Tibial artery (tissue), 4 donors: ENCODE results near the gene GJA5.

Source experiments
- DNase-seq, 2 donors: peaks; one replicate each; pipeline ENCODE4 v3.0.0-alpha.2; 2019
- H3K27ac ChIP-seq, 2 donors: fragments of 200-600 bp; sonication (generic) in 1 of 2; 1 replicate in 1 of 2; 2 replicates in 1 of 2; pipeline ENCODE4 v1.5.1; 2018 to 2019; ENCODE audit warnings: mild to moderate bottlenecking in 1 of 2
- H3K27me3 ChIP-seq, 2 donors: fragments of 200-600 bp; sonication (generic) in 1 of 2; one replicate each; pipeline versions ENCODE4 v1.5.1 to v1.6.0; 2016 to 2019
- H3K36me3 ChIP-seq, 3 donors: fragments of 200-600 bp; sonication (generic) in 2 of 3; one replicate each; pipeline ENCODE4 v1.5.1; 2016 to 2019; ENCODE audit warnings: mild to moderate bottlenecking in 2 of 3
- H3K4me1 ChIP-seq, 4 donors: fragments of 200-600 bp; sonication (generic) in 2 of 4; 1 replicate in 3 of 4; 2 replicates in 1 of 4; pipeline ENCODE4 v1.5.1; 2016 to 2019
- H3K4me3 ChIP-seq, 2 donors: fragments of 200-600 bp; sonication (generic) in 1 of 2; 1 replicate in 1 of 2; 2 replicates in 1 of 2; pipeline ENCODE4 v1.5.1; 2018 to 2019; ENCODE audit warnings: mild to moderate bottlenecking in 2 of 2
- H3K9me3 ChIP-seq, 3 donors: fragments of 200-600 bp; sonication (generic) in 1 of 3; one replicate each; pipeline ENCODE4 v1.5.1; 2016 to 2019
- intact Hi-C: fragments of 100-400 bp; cut with DNase I; formaldehyde crosslinking; loops from one replicate; pipeline ENCODE4 v1.15.0; 2023; ENCODE audit warnings: low total_unique reads
- TF ChIP-seq, protein P1 (sequence below), 2 experiments: fragments of 200-600 bp in 1 of 2; fragments of 450-650 bp in 1 of 2; IDR thresholded peaks; one replicate each; pipeline ENCODE4 v1.5.1; 2017 to 2019; ENCODE audit warnings: antibody characterized with exemption in 2 of 2, mild to moderate bottlenecking in 1 of 2, moderate library complexity in 1 of 2

The GJA5 gene

DNA sequence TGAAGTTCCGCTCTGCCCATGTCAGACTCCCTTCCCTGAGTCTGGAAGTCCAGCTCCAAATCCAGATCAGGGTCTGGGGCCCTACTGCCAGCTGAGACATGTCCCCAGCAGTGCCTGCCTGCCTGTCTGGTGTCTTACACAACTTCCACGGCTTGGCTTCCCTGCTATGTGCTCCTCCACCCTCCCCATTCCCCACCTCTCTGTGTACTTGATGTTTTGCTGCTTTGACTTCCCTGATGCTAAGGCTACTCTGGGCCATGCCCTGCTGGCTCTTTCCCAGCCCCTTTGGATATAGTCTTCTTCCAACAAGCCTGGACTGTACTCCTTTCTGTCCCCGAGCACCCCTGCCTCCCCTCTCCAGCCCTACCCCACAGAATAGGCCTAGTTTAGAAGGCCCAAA is 7.3 kb downstream of the GJA5 start:
- Histone ChIP-seq H3K4me3 (no peak overlapping the region), H3K9me3 (no peaks in the 10 kb centered on the region), H3K4me1 (peaks cover 0 to 54% (median 22%) of the 10 kb centered on the region in 4 donors), H3K27me3 (no peaks in the 10 kb centered on the region), H3K27ac (peak overlapping the region; percentile 36 to 53), H3K36me3 (peaks cover 0 to 9% (median 2%) of the 10 kb centered on the region in 3 donors)
- TF ChIP-seq, protein P1, sequence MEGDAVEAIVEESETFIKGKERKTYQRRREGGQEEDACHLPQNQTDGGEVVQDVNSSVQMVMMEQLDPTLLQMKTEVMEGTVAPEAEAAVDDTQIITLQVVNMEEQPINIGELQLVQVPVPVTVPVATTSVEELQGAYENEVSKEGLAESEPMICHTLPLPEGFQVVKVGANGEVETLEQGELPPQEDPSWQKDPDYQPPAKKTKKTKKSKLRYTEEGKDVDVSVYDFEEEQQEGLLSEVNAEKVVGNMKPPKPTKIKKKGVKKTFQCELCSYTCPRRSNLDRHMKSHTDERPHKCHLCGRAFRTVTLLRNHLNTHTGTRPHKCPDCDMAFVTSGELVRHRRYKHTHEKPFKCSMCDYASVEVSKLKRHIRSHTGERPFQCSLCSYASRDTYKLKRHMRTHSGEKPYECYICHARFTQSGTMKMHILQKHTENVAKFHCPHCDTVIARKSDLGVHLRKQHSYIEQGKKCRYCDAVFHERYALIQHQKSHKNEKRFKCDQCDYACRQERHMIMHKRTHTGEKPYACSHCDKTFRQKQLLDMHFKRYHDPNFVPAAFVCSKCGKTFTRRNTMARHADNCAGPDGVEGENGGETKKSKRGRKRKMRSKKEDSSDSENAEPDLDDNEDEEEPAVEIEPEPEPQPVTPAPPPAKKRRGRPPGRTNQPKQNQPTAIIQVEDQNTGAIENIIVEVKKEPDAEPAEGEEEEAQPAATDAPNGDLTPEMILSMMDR (IDR thresholded peaks at IDR 0.05) = no peak
- intact Hi-C loops = no loop called here
- no peak for DNase-seq

DNA sequence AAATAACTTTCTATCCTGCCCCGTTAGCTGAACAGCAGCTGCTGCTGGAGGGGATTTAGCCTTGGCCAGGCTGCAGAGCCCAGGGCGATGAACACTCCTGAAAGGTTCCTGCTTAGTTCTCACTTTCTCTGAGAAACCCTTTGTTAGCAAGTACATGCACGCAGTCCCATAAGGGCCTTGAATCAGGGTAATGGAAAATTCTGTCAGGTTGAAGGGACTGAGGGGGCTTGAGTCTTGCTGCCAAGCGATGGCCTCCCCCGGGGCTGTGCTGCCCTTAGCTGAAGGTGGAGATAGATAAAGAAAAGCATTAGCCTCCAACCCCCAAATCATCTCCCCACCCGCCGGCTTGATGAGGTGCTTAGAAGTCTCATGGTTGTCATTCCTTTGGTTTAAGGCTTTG is 7.9 kb downstream of the GJA5 start:
- intact Hi-C loops = no loop called here
- TF ChIP-seq, protein P1 (IDR thresholded peaks at IDR 0.05) = no peak
- Histone ChIP-seq H3K9me3 (no peaks in the 10 kb centered on the region), H3K27ac (peak overlapping the region in 1 of 2 donors; percentile 53), H3K36me3 (peaks cover 0 to 3% (median 0%) of the 10 kb centered on the region in 3 donors), H3K27me3 (no peaks in the 10 kb centered on the region), H3K4me3 (no peak overlapping the region), H3K4me1 (peaks cover 0 to 48% (median 17%) of the 10 kb centered on the region in 4 donors)
- no peak for DNase-seq

DNA sequence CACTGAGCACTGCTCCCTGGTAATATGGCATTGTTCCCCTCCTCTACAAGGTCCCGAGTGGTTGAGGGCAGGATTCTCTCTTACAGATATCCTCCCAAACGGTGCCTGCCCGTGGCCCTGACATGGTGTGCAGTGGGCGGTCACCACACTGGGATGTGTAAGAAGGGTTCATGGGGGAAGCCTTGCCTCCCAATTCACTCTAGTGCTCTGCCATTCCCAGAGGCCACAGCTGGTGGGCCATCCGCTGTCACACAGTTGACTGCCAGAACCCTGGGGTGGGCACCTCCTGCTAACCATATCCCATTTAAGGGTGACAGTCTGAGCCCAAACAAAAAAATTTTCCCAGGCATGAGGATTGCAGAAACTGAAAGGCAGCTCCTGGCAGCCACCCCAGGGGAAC is 9.1 kb downstream of the GJA5 start:
- H3K4me1 ChIP-seq = peaks cover 0 to 37% (median 9%) of the 10 kb centered on the region in 4 donors
- intact Hi-C loops = no loop called here
- no peak for DNase-seq

DNA sequence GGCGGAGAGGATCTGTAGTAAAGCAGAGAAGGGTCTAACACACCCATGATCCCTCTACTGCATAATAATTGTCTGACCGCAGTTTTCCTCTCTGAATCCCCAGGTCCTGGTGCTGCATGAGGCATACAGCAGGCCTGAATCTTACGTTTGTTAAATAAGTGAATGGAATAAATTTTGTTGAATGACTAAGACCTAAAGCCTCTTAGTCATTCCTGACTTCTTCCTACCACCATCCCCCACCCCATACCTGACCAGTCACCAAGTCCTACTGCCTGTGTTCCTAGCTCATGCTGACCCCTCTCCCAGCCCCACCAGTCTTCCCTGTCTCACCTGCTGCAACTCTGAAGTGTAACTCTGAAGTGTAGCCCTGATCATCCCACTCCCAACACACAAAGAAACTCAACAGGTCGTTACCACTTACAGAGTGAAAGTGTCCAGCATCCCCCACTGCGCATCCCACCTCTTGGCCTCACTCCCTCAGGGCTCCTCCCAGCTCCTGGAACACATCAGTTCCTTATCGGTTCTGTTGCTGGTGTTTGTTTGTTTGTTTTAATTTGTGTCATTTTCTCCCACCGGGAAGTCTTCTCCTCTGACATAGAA is 9.7 kb downstream of the GJA5 start:
- Histone ChIP-seq H3K27me3 (no peaks in the 10 kb centered on the region), H3K4me1 (peaks cover 0 to 34% (median 9%) of the 10 kb centered on the region in 4 donors), H3K36me3 (no peaks in the 10 kb centered on the region), H3K4me3 (no peak overlapping the region), H3K27ac (no peak overlapping the region), H3K9me3 (no peaks in the 10 kb centered on the region)
- TF ChIP-seq, protein P1 (IDR thresholded peaks at IDR 0.05) = no peak
- no peak for DNase-seq
- intact Hi-C loops = no loop called here

More for the DNA sequence above, 9.1 kb downstream of the GJA5 start:
- no peak overlapping the region for H3K4me3 ChIP-seq
- no peaks in the 10 kb centered on the region for H3K9me3 ChIP-seq
- no peaks in the 10 kb centered on the region for H3K27me3 ChIP-seq
- no peaks in the 10 kb centered on the region for H3K36me3 ChIP-seq
- TF ChIP-seq, protein P1 (IDR thresholded peaks at IDR 0.05) = no peak
- H3K27ac ChIP-seq = no peak overlapping the region

DNA sequence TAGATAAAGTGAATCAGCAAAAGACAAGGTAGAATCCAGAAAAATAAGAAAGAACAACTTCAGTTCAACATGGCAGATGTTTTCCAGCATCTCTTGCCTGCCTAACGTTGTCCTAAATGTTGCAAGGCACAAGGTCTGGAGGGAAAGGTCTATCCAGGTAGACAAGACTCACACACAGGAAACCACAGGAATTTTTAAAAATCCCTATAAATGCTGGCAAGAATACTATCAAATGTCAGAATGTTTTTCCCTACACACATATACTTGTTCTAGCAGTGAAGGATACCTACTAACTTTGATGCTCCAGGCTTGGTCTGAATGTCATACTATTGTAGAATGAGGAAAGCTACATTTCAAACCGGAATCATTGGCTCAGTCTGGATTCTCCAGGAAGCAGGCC is 10.6 kb downstream of the GJA5 start:
- Histone ChIP-seq H3K36me3 (no peaks in the 10 kb centered on the region), H3K4me3 (no peak overlapping the region), H3K27me3 (no peaks in the 10 kb centered on the region), H3K9me3 (no peaks in the 10 kb centered on the region), H3K27ac (no peak overlapping the region), H3K4me1 (peaks cover 0 to 34% (median 9%) of the 10 kb centered on the region in 4 donors)
- intact Hi-C loops = no loop called here
- DNase-seq = no peak
- TF ChIP-seq, protein P1 (IDR thresholded peaks at IDR 0.05) = no peak
